Panc1 (cell line): ENCODE results near the gene FAM216B. TPM values are rescaled to one million over a fixed set of nuclear protein-coding genes. Genes with fewer than 3 reads are reported as not detected.

Experiments
- ATAC-seq: fragments of 200-7000 bp; cut with Tn5 transposase; 2 replicates; pipeline ENCODE4 v1.9.1; 2020; ENCODE audit warnings: mild to moderate bottlenecking, moderate library complexity
- BruUV-seq: library from RNA; stranded (reverse); fragments of 400-500 nt; replicated peaks from 2 replicates; lab custom pipeline; 2021; lab: Mats Ljungman, UMichigan
- CTCF ChIA-PET: fragments of 300-600 bp; sonication (Branson Sonifier 250); formaldehyde crosslinking; loops from one replicate; lab custom pipeline; 2022; ENCODE audit warnings: antibody characterized with exemption; lab: Charles Lee
- POLR2A ChIA-PET: fragments of 300-600 bp; sonication (Branson Sonifier 250); formaldehyde crosslinking; loops from one replicate; lab custom pipeline; 2022; ENCODE audit warnings: antibody characterized with exemption; lab: Charles Lee
- DNase-seq: peaks from one replicate; pipeline ENCODE4 v3.0.0-alpha.2; 2010; ENCODE audit warnings: low read depth, low spot score
- H3K27ac ChIP-seq: 2 replicates; pipeline ENCODE4 v1.5.1; 2011; ENCODE audit warnings: mild to moderate bottlenecking, low read length, inconsistent platforms
- H3K27me3 ChIP-seq: fragments of 200-500 bp; sonication (Bioruptor generic); 2 replicates; pipeline ENCODE4 v1.6.0; 2014; ENCODE audit warnings: low read length, inconsistent platforms; ENCODE audit not compliant: control insufficient read depth, insufficient read depth
- H3K36me3 ChIP-seq: fragments of 200-500 bp; sonication (Bioruptor generic); 2 replicates; pipeline ENCODE4 v1.5.1; 2014; ENCODE audit warnings: inconsistent platforms, mild to moderate bottlenecking, low read length, moderate library complexity; ENCODE audit not compliant: control insufficient read depth, insufficient read depth
- H3K4me1 ChIP-seq: 2 replicates; pipeline ENCODE4 v1.5.1; 2011; ENCODE audit warnings: inconsistent platforms, mild to moderate bottlenecking, low read length, moderate library complexity; ENCODE audit not compliant: control insufficient read depth, insufficient read depth
- H3K4me3 ChIP-seq, 2 experiments: 2 replicates each; pipeline ENCODE4 v1.5.1; 2011 to 2012; ENCODE audit warnings: low read depth in 2 of 2, low read length in 2 of 2, mild to moderate bottlenecking in 2 of 2, inconsistent platforms in 1 of 2, moderate library complexity in 1 of 2
- H3K9me3 ChIP-seq: fragments of 200-500 bp; sonication (Bioruptor generic); 2 replicates; pipeline ENCODE4 v1.5.1; 2014; ENCODE audit warnings: low read depth, mild to moderate bottlenecking, inconsistent platforms, low read length, moderate library complexity; ENCODE audit not compliant: control insufficient read depth, insufficient read depth
- POLR2AphosphoS5 ChIP-seq: IDR thresholded peaks from 2 replicates; pipeline ENCODE4 v1.6.1; 2012; ENCODE audit warnings: mild to moderate bottlenecking, low read depth, low read length, moderate library complexity
- in situ Hi-C: cut with HindIII; loops from 2 replicates; pipeline ENCODE4 v1.10.0; 2016; ENCODE audit warnings: low sequenced_read_pairs, low pct_unique_long_range_greater_than_20kb
- intact Hi-C: fragments of 100-400 bp; cut with micrococcal nuclease; formaldehyde crosslinking; loops from one replicate; pipeline ENCODE4 v1.10.0; 2022; ENCODE audit not compliant: unreplicated experiment
- total RNA-seq: library from RNA; stranded (reverse); gene quantifications from one replicate; pipeline ENCODE4 v1.2.1, GENCODE V29; 2021; ENCODE audit not compliant: unreplicated experiment
- TF ChIP-seq, protein P1 (sequence below): fragments of 450-650 bp; IDR thresholded peaks from 2 replicates; pipeline ENCODE4 v1.5.1; 2017; ENCODE audit warnings: mild to moderate bottlenecking

FAM216B gene
- total RNA-seq, 1 experiment from 2014 or later, result 0.05 TPM

DNA sequence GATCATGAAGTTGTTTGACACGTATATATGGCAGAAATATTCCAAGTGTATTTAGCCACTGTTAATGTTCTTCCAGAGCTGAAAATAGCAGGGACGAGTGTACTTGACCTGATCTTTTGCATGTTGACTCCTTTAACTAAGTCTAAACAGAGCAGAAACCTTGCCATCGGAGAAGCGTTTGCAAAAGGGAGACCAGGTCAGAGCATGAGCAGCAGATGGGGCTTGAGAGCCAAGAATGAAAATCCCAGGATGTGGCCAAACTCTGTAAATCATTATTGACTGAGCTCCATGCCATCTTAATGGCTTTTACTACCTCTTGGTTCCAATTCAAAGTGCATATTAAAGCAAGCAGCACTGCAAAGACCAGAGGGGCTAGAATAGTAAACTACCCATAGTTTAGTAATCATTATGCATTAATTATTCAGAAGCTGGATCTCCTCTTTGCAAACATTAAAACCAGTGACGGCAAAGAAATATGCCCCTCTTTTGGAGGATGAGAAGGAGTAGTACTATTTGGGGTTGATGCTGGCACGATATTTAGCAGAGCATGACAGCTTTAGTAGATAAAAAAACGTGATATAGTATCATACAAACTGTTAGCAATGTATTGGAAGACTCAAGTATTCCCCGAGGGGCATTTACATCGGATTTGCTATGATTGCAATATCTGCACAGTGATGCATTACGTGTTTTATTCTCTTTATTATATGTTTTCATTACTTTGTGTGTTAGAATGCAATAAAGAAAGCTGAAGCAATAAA is 55.7 kb downstream of the FAM216B start:
- Histone ChIP-seq H3K9me3 (no peaks in the 10 kb centered on the region), H3K27me3 (no peaks in the 10 kb centered on the region), H3K4me1 (no peaks in the 10 kb centered on the region), H3K4me3 (no peak overlapping the region), H3K36me3 (no peaks in the 10 kb centered on the region), H3K27ac (no peak overlapping the region)
- ATAC-seq, result no peak
- intact Hi-C loops (no loop called here), in situ Hi-C loops (no loop called here)
- TF ChIP-seq, protein P1, sequence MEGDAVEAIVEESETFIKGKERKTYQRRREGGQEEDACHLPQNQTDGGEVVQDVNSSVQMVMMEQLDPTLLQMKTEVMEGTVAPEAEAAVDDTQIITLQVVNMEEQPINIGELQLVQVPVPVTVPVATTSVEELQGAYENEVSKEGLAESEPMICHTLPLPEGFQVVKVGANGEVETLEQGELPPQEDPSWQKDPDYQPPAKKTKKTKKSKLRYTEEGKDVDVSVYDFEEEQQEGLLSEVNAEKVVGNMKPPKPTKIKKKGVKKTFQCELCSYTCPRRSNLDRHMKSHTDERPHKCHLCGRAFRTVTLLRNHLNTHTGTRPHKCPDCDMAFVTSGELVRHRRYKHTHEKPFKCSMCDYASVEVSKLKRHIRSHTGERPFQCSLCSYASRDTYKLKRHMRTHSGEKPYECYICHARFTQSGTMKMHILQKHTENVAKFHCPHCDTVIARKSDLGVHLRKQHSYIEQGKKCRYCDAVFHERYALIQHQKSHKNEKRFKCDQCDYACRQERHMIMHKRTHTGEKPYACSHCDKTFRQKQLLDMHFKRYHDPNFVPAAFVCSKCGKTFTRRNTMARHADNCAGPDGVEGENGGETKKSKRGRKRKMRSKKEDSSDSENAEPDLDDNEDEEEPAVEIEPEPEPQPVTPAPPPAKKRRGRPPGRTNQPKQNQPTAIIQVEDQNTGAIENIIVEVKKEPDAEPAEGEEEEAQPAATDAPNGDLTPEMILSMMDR, result peak; percentile 22; the same call in 1 of the 2 replicates
- no peak for TF ChIP-seq POLR2AphosphoS5
- DNase-seq, result no peak
- no TSS peak for BruUV-seq
- ChIA-PET POLR2A (no interaction called here), CTCF (no interaction called here)

Other genes with a start within 250 kb of the FAM216B start
- gene TNFSF11, start 207.4 kb upstream of the FAM216B start, total RNA-seq, result not detected
- gene EPSTI1, start 210.7 kb downstream of the FAM216B start, total RNA-seq, result 0.69 TPM
- 20.3 TPM for gene DNAJC15, start 242.0 kb downstream of the FAM216B start, total RNA-seq